ENCODE data around the gene XRN2. TPM values are rescaled to one million over a fixed set of nuclear protein-coding genes. Genes with fewer than 3 reads are reported as not detected.
"Not testable (repeated sequence)": the region's sequence is repeated elsewhere in the genome, so short reads cannot be mapped to it uniquely, and the experiment has no call there.

XRN2 gene
- total RNA-seq, 1 donor from 2014 or later, result 66.7 TPM

- H3K27me3 Mint-ChIP-seq (ENCODE audit: unreplicated experiment), result peaks cover 78% of the 10 kb centered on the region
- peaks cover 2% of the 10 kb centered on the region for H3K36me3 Mint-ChIP-seq (ENCODE audit: unreplicated experiment)
- no peaks in the 10 kb centered on the region for H3K9me3 Mint-ChIP-seq (ENCODE audit: unreplicated experiment)
- no peak for DNase-seq (ENCODE audit: extremely low spot score, unreplicated experiment)
- no peak for TF ChIP-seq CTCF (IDR thresholded peaks at IDR 0.05)
- H3K27ac Mint-ChIP-seq (ENCODE audit: unreplicated experiment), result no peak within 1 kb of the TSS
- H3K4me1 Mint-ChIP-seq (ENCODE audit: unreplicated experiment), result peaks cover 6% of the 10 kb centered on the region
- H3K4me3 Mint-ChIP-seq (ENCODE audit: unreplicated experiment), result no peak within 1 kb of the TSS
Observed at GRCh38 chr20:21397341-21398108, 94.4 kb downstream of the XRN2 start, which contains the start of gene NKX2-4. Gene NKX2-4 (minus strand): TSS chr20:21397526. CDS start chr20:21397399, 127 bp downstream.

DNA sequence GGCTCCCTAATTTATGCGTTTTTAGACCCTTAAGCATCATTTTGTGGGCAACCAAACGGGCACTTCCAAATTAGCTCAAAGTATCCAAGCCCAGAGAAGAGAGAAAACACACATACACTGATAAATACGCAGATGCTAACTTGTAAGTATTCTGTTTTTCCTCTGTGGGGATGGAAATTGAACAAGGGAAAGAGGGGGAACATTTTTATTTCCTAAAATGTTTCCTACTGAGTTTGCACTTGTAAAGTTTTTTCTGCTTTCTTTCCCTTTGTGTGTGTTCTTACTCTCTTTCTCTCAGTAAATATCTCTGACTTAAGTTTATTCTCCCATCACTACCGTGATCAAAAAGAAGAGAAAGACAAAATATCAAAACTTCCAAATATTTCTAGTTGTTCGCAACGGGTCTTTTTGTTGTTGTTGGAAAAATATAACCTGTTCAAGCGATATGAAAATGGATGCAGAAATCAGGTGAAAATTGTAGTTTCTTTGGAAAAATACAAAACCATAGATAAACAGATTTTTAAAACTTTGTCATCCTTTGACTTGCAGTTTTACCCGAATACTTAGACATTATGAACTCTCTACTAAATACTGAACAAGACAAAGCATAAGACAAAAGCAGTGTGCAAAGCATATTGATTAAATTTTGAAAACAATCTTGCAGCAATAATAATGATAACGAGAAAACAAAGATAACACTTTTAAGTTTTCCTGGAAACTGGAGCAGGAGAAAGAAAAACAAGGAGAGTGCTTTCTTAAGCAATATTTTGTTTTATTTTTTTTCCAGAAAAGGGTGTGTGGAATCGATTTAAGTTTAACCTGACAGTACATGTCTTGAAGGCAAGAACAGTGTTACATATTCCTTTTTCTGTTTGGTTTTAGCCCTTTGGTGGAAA, 95.2 kb downstream of the XRN2 start:
- DNase-seq (ENCODE audit: extremely low spot score, unreplicated experiment), result no peak
- Mint-ChIP-seq H3K27ac (ENCODE audit: unreplicated experiment) (no peak overlapping the region), H3K27me3 (ENCODE audit: unreplicated experiment) (peaks cover 75% of the 10 kb centered on the region), H3K36me3 (ENCODE audit: unreplicated experiment) (peaks cover 2% of the 10 kb centered on the region), H3K9me3 (ENCODE audit: unreplicated experiment) (no peaks in the 10 kb centered on the region), H3K4me1 (ENCODE audit: unreplicated experiment) (peaks cover 6% of the 10 kb centered on the region), H3K4me3 (ENCODE audit: unreplicated experiment) (no peak overlapping the region)
- no peak for TF ChIP-seq CTCF (IDR thresholded peaks at IDR 0.05)

DNA sequence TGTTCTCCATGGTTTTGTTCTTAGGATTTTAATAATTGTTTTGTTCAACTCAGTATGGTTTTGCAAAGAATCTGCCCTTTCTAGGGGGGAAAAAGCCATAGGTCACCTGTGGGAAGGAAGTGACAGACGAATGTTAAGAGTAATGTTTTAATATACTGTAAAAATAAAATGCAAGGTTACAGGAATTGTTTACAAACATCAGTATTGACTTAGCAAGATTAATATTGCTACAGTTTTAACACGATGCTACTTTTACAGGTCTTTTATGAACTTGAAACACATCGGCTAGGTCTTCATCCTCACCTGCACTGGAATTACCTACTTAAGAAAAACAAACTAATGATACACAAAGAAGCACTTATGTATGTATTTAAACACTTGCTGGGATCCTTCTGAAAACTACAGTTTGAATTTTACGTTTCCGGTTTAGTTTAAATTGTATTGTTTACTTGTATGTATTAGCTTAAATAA, 95.9 kb downstream of the XRN2 start:
- H3K4me3 Mint-ChIP-seq (ENCODE audit: unreplicated experiment), result no peak overlapping the region
- peaks cover 6% of the 10 kb centered on the region for H3K4me1 Mint-ChIP-seq (ENCODE audit: unreplicated experiment)
- no peak for TF ChIP-seq CTCF (IDR thresholded peaks at IDR 0.05)
- no peak for DNase-seq (ENCODE audit: extremely low spot score, unreplicated experiment)
- H3K27me3 Mint-ChIP-seq (ENCODE audit: unreplicated experiment), result peaks cover 74% of the 10 kb centered on the region
- no peak overlapping the region for H3K27ac Mint-ChIP-seq (ENCODE audit: unreplicated experiment)
- no peaks in the 10 kb centered on the region for H3K9me3 Mint-ChIP-seq (ENCODE audit: unreplicated experiment)
- peaks cover 2% of the 10 kb centered on the region for H3K36me3 Mint-ChIP-seq (ENCODE audit: unreplicated experiment)

DNA sequence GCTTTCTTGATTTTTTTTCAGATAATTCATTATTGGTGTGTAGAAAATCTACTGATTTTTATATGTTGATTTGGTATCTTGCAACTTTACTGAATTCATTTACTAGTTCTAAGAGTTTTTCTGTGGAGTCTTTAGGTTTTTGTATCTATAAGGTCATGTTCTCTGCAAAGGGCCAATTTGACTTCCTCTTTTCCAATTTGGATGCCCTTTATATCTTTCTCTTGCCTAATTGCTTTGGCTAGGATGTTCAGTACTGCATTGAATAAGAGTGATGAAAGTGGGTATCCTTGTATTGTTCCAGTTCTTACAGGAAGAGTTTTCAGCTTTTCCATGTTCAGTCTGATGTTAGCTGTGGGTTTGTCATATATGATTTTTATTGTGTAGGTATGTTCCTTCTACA, 108.6 kb downstream of the XRN2 start:
- no peak for DNase-seq (ENCODE audit: extremely low spot score, unreplicated experiment)
- no peak for TF ChIP-seq CTCF (IDR thresholded peaks at IDR 0.05)
- Mint-ChIP-seq H3K27me3 (ENCODE audit: unreplicated experiment) (peaks cover 59% of the 10 kb centered on the region), H3K27ac (ENCODE audit: unreplicated experiment) (no peak overlapping the region), H3K9me3 (ENCODE audit: unreplicated experiment) (peaks cover 9% of the 10 kb centered on the region), H3K36me3 (ENCODE audit: unreplicated experiment) (no peaks in the 10 kb centered on the region), H3K4me3 (ENCODE audit: unreplicated experiment) (no peak overlapping the region), H3K4me1 (ENCODE audit: unreplicated experiment) (no peaks in the 10 kb centered on the region)

DNA sequence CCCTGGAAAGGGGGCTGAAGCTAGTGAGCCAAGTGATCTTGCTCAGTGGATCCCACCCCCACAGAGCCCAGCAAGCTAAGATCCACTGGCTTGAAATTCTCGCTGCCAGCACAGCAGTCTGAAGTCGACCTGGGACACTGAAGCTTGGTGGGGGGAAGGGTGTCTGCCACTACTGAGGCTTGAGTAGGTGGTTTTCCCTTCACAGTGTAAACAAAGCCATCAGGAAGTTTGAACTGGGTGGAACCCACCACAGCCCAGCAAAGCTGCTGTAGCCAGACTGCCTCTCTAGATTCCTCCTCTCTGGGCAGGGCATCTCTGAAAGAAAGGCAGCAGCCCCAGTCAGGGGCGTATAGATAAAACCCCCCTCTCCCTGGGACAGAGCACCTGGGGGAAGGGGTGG, 110.9 kb downstream of the XRN2 start:
- not testable (repeated sequence) for H3K4me1 Mint-ChIP-seq (ENCODE audit: unreplicated experiment); DNase-seq (ENCODE audit: extremely low spot score, unreplicated experiment); H3K36me3 Mint-ChIP-seq (ENCODE audit: unreplicated experiment); H3K27ac Mint-ChIP-seq (ENCODE audit: unreplicated experiment); H3K9me3 Mint-ChIP-seq (ENCODE audit: unreplicated experiment); H3K4me3 Mint-ChIP-seq (ENCODE audit: unreplicated experiment)
- peaks cover 65% of the 10 kb centered on the region for H3K27me3 Mint-ChIP-seq (ENCODE audit: unreplicated experiment)

GRCh38 chr20:21419147-21419546, 116.0 kb downstream of the XRN2 start:
- H3K27ac Mint-ChIP-seq (ENCODE audit: unreplicated experiment); H3K9me3 Mint-ChIP-seq (ENCODE audit: unreplicated experiment); H3K4me3 Mint-ChIP-seq (ENCODE audit: unreplicated experiment); H3K36me3 Mint-ChIP-seq (ENCODE audit: unreplicated experiment); H3K4me1 Mint-ChIP-seq (ENCODE audit: unreplicated experiment); DNase-seq (ENCODE audit: extremely low spot score, unreplicated experiment): not testable (repeated sequence)
- peaks cover 34% of the 10 kb centered on the region for H3K27me3 Mint-ChIP-seq (ENCODE audit: unreplicated experiment)
